Trophoblast cell (in vitro differentiated cells and primary cell): ENCODE data around the gene PHAX.

ENCODE experiments used
- DNase-seq, 2 donors: peaks; one replicate each; pipeline ENCODE4 v3.0.0-alpha.2; 2016
- H2AFZ ChIP-seq: 2 replicates; pipeline ENCODE4 v1.6.1; 2013; ENCODE audit warnings: low read length, moderate library complexity, mild to moderate bottlenecking; ENCODE audit not compliant: insufficient read depth, poor library complexity
- H2AK5ac ChIP-seq: 2 replicates; pipeline ENCODE4 v1.6.1; 2013; ENCODE audit warnings: mild to moderate bottlenecking, low read length
- H2BK120ac ChIP-seq: 2 replicates; pipeline ENCODE4 v1.6.1; 2013; ENCODE audit warnings: low read length, mild to moderate bottlenecking, moderate library complexity; ENCODE audit not compliant: insufficient read depth, poor library complexity
- H2BK12ac ChIP-seq: 2 replicates; pipeline ENCODE4 v1.6.1; 2013; ENCODE audit warnings: mild to moderate bottlenecking, low read length, moderate library complexity
- H2BK5ac ChIP-seq: 2 replicates; pipeline ENCODE4 v1.6.1; 2013; ENCODE audit warnings: low read length, low read depth, moderate library complexity, mild to moderate bottlenecking; ENCODE audit not compliant: poor library complexity
- H3K14ac ChIP-seq: 2 replicates; pipeline ENCODE4 v1.6.1; 2013; ENCODE audit warnings: mild to moderate bottlenecking, low read length
- H3K18ac ChIP-seq: 2 replicates; pipeline ENCODE4 v1.6.1; 2013; ENCODE audit warnings: mild to moderate bottlenecking, low read length
- H3K23ac ChIP-seq: 2 replicates; pipeline ENCODE4 v1.6.1; 2013; ENCODE audit warnings: low read length
- H3K27ac ChIP-seq: 2 replicates; pipeline ENCODE4 v1.5.1; 2013; ENCODE audit warnings: low read depth, mild to moderate bottlenecking, inconsistent platforms, low read length, moderate library complexity
- H3K27me3 ChIP-seq: 2 replicates; pipeline ENCODE4 v1.6.1; 2013; ENCODE audit warnings: inconsistent platforms, mild to moderate bottlenecking, low read length, moderate library complexity; ENCODE audit not compliant: insufficient read depth
- H3K36me3 ChIP-seq, 2 experiments: 1 replicate in 1 of 2; 2 replicates in 1 of 2; pipeline ENCODE4 v1.6.1; 2013; ENCODE audit warnings: low read length in 2 of 2, mild to moderate bottlenecking in 2 of 2, moderate library complexity in 1 of 2; ENCODE audit not compliant: insufficient read depth in 2 of 2, control insufficient read depth in 1 of 2
- H3K4ac ChIP-seq: 2 replicates; pipeline ENCODE4 v1.6.1; 2013; ENCODE audit warnings: low read depth, mild to moderate bottlenecking, low read length, moderate library complexity
- H3K4me1 ChIP-seq, 2 experiments: 1 replicate in 1 of 2; 2 replicates in 1 of 2; pipeline ENCODE4 v1.6.1; 2013; ENCODE audit warnings: low read length in 2 of 2, mild to moderate bottlenecking in 2 of 2, moderate library complexity in 1 of 2; ENCODE audit not compliant: insufficient read depth in 2 of 2, control insufficient read depth in 1 of 2
- H3K4me2 ChIP-seq: 2 replicates; pipeline ENCODE4 v1.6.1; 2013; ENCODE audit warnings: inconsistent platforms, mild to moderate bottlenecking, low read length, moderate library complexity
- H3K4me3 ChIP-seq: 2 replicates; pipeline ENCODE4 v1.5.1; 2013; ENCODE audit warnings: mild to moderate bottlenecking, low read depth, low read length, inconsistent platforms
- H3K79me1 ChIP-seq: one replicate; pipeline ENCODE4 v1.6.1; 2013; ENCODE audit warnings: low read length
- H3K79me2 ChIP-seq: 2 replicates; pipeline ENCODE4 v1.6.1; 2013; ENCODE audit warnings: low read length, mild to moderate bottlenecking; ENCODE audit not compliant: control insufficient read depth, insufficient read depth, poor library complexity
- H3K9ac ChIP-seq: 2 replicates; pipeline ENCODE4 v1.6.1; 2013; ENCODE audit warnings: mild to moderate bottlenecking, low read length
- H3K9me3 ChIP-seq: 2 replicates; pipeline ENCODE4 v1.6.1; 2013; ENCODE audit warnings: low read depth, mild to moderate bottlenecking, control low read depth, inconsistent platforms, low read length; ENCODE audit not compliant: insufficient read depth
- H4K12ac ChIP-seq: 2 replicates; pipeline ENCODE4 v1.6.1; 2013; ENCODE audit warnings: low read depth, mild to moderate bottlenecking, low read length, moderate library complexity
- H4K8ac ChIP-seq: 2 replicates; pipeline ENCODE4 v1.6.1; 2013; ENCODE audit warnings: low read depth, mild to moderate bottlenecking, low read length, moderate library complexity
- H4K91ac ChIP-seq: one replicate; pipeline ENCODE4 v1.6.1; 2013; ENCODE audit warnings: low read depth, mild to moderate bottlenecking, low read length, moderate library complexity
- WGBS: extraction: QIAGEN DNeasy Blood & Tissue Kit; methylation state at CpG from one replicate; pipeline ENCODE4 v1.1.7; 2013; ENCODE audit warnings: missing lambda C conversion rate; ENCODE audit not compliant: insufficient read length, insufficient coverage; ENCODE audit errors: extremely low coverage; 5-methylcytosine and 5-hydroxymethylcytosine counted together

Gene PHAX

GRCh38 chr5:126589536-126590297 lies 11.0 kb upstream of the PHAX start:
- Histone ChIP-seq H3K4ac (no peak overlapping the region), H4K12ac (no peak overlapping the region), H3K4me2 (no peak overlapping the region), H3K4me1 (peaks cover 0 to 2% of the 10 kb centered on the region in 2 experiments), H2BK120ac (no peak overlapping the region), H3K36me3 (peaks cover 28 to 36% of the 10 kb centered on the region in 2 experiments), H3K79me2 (peaks cover 2% of the 10 kb centered on the region), H3K4me3 (no peak overlapping the region), H3K18ac (peak overlapping the region; percentile 49), H3K9ac (no peak overlapping the region), H3K23ac (no peak overlapping the region), H3K14ac (no peak overlapping the region), H2BK5ac (no peak overlapping the region), H2BK12ac (no peak overlapping the region), H3K9me3 (peaks cover 2% of the 10 kb centered on the region), H2AFZ (no peak overlapping the region), H2AK5ac (no peak overlapping the region), H3K27me3 (no peaks in the 10 kb centered on the region), H3K79me1 (peaks cover 2% of the 10 kb centered on the region), H4K8ac (no peak overlapping the region), H4K91ac (no peak overlapping the region), H3K27ac (no peak overlapping the region)
- no CpG with 5 or more reads among the region's 28 CpGs for WGBS
- DNase-seq, result no peak

- Histone ChIP-seq H3K23ac (no peak overlapping the region), H3K9ac (no peak overlapping the region), H3K4me3 (no peak overlapping the region), H2BK120ac (no peak overlapping the region), H2BK12ac (no peak overlapping the region), H3K4ac (no peak overlapping the region), H3K79me1 (peaks cover 7% of the 10 kb centered on the region), H3K27me3 (no peaks in the 10 kb centered on the region), H2AK5ac (no peak overlapping the region), H2AFZ (no peak overlapping the region), H4K8ac (no peak overlapping the region), H3K9me3 (peaks cover 2% of the 10 kb centered on the region), H3K4me2 (no peak overlapping the region), H3K79me2 (peaks cover 3% of the 10 kb centered on the region), H4K91ac (no peak overlapping the region), H2BK5ac (no peak overlapping the region), H3K18ac (no peak overlapping the region), H3K36me3 (peaks cover 25 to 28% of the 10 kb centered on the region in 2 experiments), H3K14ac (no peak overlapping the region), H4K12ac (no peak overlapping the region), H3K27ac (no peak overlapping the region), H3K4me1 (peaks cover 0 to 2% of the 10 kb centered on the region in 2 experiments)
- no CpG with 5 or more reads among the region's 1 CpG for WGBS
- no peak for DNase-seq
These were observed 9.2 kb upstream of the PHAX start for GRCh38 chr5:126591549-126591948.

GRCh38 chr5:126594748-126595485 lies 5.8 kb upstream of the PHAX start, which contains the start of gene ALDH7A1:
ALDH7A1 (minus strand) TSS chr5:126595219; CDS start chr5:126595198, 21 bp downstream.
- H2AK5ac ChIP-seq, result no peak within 1 kb of the TSS
- H3K14ac ChIP-seq, result peak within 1 kb of the TSS; percentile 46
- H3K23ac ChIP-seq, result no peak within 1 kb of the TSS
- peaks cover 7% of the 10 kb centered on the region for H3K79me1 ChIP-seq
- H3K9me3 ChIP-seq, result no peaks in the 10 kb centered on the region
- H3K4me3 ChIP-seq, result peak within 1 kb of the TSS; percentile 75
- peaks cover 3% of the 10 kb centered on the region for H3K79me2 ChIP-seq
- peak within 1 kb of the TSS; percentile 46 for H3K4ac ChIP-seq
- H2BK5ac ChIP-seq, result peak within 1 kb of the TSS; percentile 42
- peaks cover 0 to 2% of the 10 kb centered on the region in 2 experiments for H3K4me1 ChIP-seq
- H3K18ac ChIP-seq, result peak within 1 kb of the TSS; percentile 56
- peak within 1 kb of the TSS; percentile 65 for H3K27ac ChIP-seq
- peak within 1 kb of the TSS; percentile 56 for H4K8ac ChIP-seq
- no CpG with 5 or more reads among the region's 44 CpGs for WGBS
- peak within 1 kb of the TSS; percentile 79 for H3K4me2 ChIP-seq
- peak within 1 kb of the TSS; percentile 79 for H4K12ac ChIP-seq
- peak within 1 kb of the TSS; percentile 80 for H2AFZ ChIP-seq
- peak within 1 kb of the TSS; percentile 84 for H3K9ac ChIP-seq
- no peak within 1 kb of the TSS for H2BK12ac ChIP-seq
- H3K27me3 ChIP-seq, result no peaks in the 10 kb centered on the region
- DNase-seq, result peak; percentile 81 to 82
- H4K91ac ChIP-seq, result peak within 1 kb of the TSS; percentile 45
- peaks cover 11% of the 10 kb centered on the region in 2 experiments for H3K36me3 ChIP-seq
- peak within 1 kb of the TSS; percentile 35 for H2BK120ac ChIP-seq

DNA sequence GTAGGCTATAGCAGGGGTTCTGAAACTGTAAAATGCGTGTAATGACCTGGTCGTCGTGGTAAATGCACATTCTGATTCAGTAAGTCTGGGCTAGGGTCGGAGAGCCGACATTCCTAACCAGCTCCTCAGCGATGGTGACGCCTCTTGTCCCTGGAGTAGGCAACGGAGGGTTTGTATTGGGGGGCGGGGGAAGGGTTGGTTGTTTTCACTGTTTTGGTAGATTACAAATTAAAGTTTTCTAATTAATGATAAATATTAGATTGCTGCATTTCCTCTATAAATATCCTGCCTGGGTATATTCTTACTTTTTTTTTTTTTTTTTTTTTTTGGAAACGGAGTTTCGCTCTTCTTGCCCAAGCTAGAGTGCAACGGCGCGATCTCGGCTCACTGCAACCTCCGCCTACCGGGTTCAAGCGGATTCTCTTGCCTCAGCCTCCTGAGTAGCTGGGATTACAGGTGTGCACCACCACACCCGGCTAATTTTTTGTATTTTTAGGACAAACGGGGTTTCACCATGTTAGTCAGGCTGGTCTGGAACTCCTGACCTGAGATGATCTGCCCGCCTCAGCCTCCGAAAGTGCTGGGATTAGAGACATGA lies 5.2 kb upstream of the PHAX start:
- no peaks in the 10 kb centered on the region for H3K9me3 ChIP-seq
- H3K4me3 ChIP-seq, result peak overlapping the region; percentile 72
- no peak overlapping the region for H3K23ac ChIP-seq
- H3K18ac ChIP-seq, result peak overlapping the region; percentile 56
- peak overlapping the region; percentile 79 for H3K4me2 ChIP-seq
- DNase-seq, result no peak
- peaks cover 2 to 4% of the 10 kb centered on the region in 2 experiments for H3K4me1 ChIP-seq
- H4K91ac ChIP-seq, result peak overlapping the region; percentile 45
- peaks cover 3% of the 10 kb centered on the region for H3K79me2 ChIP-seq
- peak overlapping the region; percentile 46 for H3K4ac ChIP-seq
- no peaks in the 10 kb centered on the region for H3K27me3 ChIP-seq
- H2BK12ac ChIP-seq, result no peak overlapping the region
- peak overlapping the region; percentile 84 for H3K9ac ChIP-seq
- WGBS, result no CpG with 5 or more reads among the region's 22 CpGs
- peak overlapping the region; percentile 46 for H3K14ac ChIP-seq
- H2BK5ac ChIP-seq, result peak overlapping the region; percentile 42
- H3K27ac ChIP-seq, result peak overlapping the region; percentile 65
- peak overlapping the region; percentile 80 for H2AFZ ChIP-seq
- H4K12ac ChIP-seq, result peak overlapping the region; percentile 79
- no peak overlapping the region for H2AK5ac ChIP-seq
- peaks cover 7% of the 10 kb centered on the region for H3K79me1 ChIP-seq
- H3K36me3 ChIP-seq, result peaks cover 5% of the 10 kb centered on the region in 2 experiments
- peak overlapping the region; percentile 56 for H4K8ac ChIP-seq
- H2BK120ac ChIP-seq, result peak overlapping the region; percentile 35
